OCI-LY3 (cell line): ENCODE data around the gene DNAJC13.

Experiments used
- CTCF ChIP-seq: fragments of 200-600, 300-600 bp; sonication (generic); IDR thresholded peaks from 2 replicates; pipeline ENCODE4 v1.5.1; 2014; ENCODE audit warnings: antibody characterized with exemption, low read length, low read depth
- EZH2phosphoT487 ChIP-seq: fragments of 200-600 bp; shearing (Covaris generic); IDR thresholded peaks from 2 replicates; pipeline ENCODE4 v1.6.1; 2018; ENCODE audit warnings: antibody characterized with exemption, mixed run types, low read depth

- no peak for TF ChIP-seq CTCF
- no peak for TF ChIP-seq EZH2phosphoT487
Observed at GRCh38 chr3:132544130-132544529, 126.8 kb downstream of the DNAJC13 start.
